Caco-2 (cell line): ENCODE data around the gene MVB12B. TPM values are rescaled to one million over a fixed set of nuclear protein-coding genes. Genes with fewer than 3 reads are reported as not detected.

Experiments used
- BruUV-seq: library from RNA; stranded (reverse); fragments of 400-500 nt; replicated peaks from 2 replicates; lab custom pipeline; 2021; lab: Mats Ljungman, UMichigan
- CTCF ChIA-PET: fragments of 300-600 bp; sonication (Branson Sonifier 250); formaldehyde crosslinking; loops from one replicate; lab custom pipeline; 2022; ENCODE audit warnings: antibody characterized with exemption; lab: Charles Lee
- POLR2A ChIA-PET: fragments of 300-600 bp; sonication (Branson Sonifier 250); formaldehyde crosslinking; loops from one replicate; lab custom pipeline; 2022; ENCODE audit warnings: antibody characterized with exemption; lab: Charles Lee
- DNase-seq, 2 experiments: peaks; one replicate each; pipeline versions ENCODE4 v3.0.0 to v3.0.0-alpha.2; 2020 to 2022
- H3K27me3 ChIP-seq: replicated peaks from 2 replicates; pipeline ENCODE4 v1.6.0; 2011; ENCODE audit warnings: low read length; ENCODE audit not compliant: control insufficient read depth, insufficient read depth
- H3K36me3 ChIP-seq: 2 replicates; pipeline ENCODE4 v1.5.1; 2011; ENCODE audit warnings: low read length; ENCODE audit not compliant: control insufficient read depth, insufficient read depth
- H3K4me1 ChIP-seq: fragments of 250-450 bp; sonication (Bioruptor Pico); 2 replicates; pipeline ENCODE4 v1.5.1; 2020; ENCODE audit warnings: mild to moderate bottlenecking
- H3K4me3 ChIP-seq: 2 replicates; pipeline ENCODE4 v1.5.1; 2011; ENCODE audit warnings: low read depth, mild to moderate bottlenecking, control low read depth, low read length
- H3K9me3 ChIP-seq: fragments of 250-450 bp; sonication (Bioruptor Pico); 2 replicates; pipeline ENCODE4 v1.5.1; 2020; ENCODE audit warnings: mild to moderate bottlenecking, moderate library complexity
- H3K27ac Mint-ChIP-seq: one replicate; pipeline ENCODE4 v1.8.0; 2022; ENCODE audit warnings: mixed read lengths; ENCODE audit not compliant: unreplicated experiment
- H3K27me3 Mint-ChIP-seq: one replicate; pipeline ENCODE4 v1.8.0; 2022; ENCODE audit warnings: mixed read lengths; ENCODE audit not compliant: insufficient read depth, unreplicated experiment
- H3K36me3 Mint-ChIP-seq: one replicate; pipeline ENCODE4 v1.8.0; 2022; ENCODE audit warnings: mild to moderate bottlenecking, mixed read lengths; ENCODE audit not compliant: insufficient read depth, unreplicated experiment
- H3K4me1 Mint-ChIP-seq: one replicate; pipeline ENCODE4 v1.8.0; 2022; ENCODE audit warnings: low read depth, mixed read lengths; ENCODE audit not compliant: unreplicated experiment
- H3K4me3 Mint-ChIP-seq: one replicate; pipeline ENCODE4 v1.8.0; 2022; ENCODE audit warnings: mild to moderate bottlenecking, moderate library complexity, mixed read lengths; ENCODE audit not compliant: unreplicated experiment
- H3K9me3 Mint-ChIP-seq: one replicate; pipeline ENCODE4 v1.8.0; 2022; ENCODE audit warnings: mixed read lengths; ENCODE audit not compliant: unreplicated experiment
- intact Hi-C: fragments of 100-400 bp; cut with micrococcal nuclease; formaldehyde crosslinking; loops from one replicate; pipeline ENCODE4 v1.10.0; 2022; ENCODE audit not compliant: unreplicated experiment
- total RNA-seq: library from RNA; stranded (reverse); gene quantifications from 2 replicates; pipeline ENCODE4 v1.2.3, GENCODE V29; 2022
- TF ChIP-seq, protein P1 (sequence below), 2 experiments: fragments of 200-600 bp in 1 of 2; IDR thresholded peaks; 1 replicate in 1 of 2; 2 replicates in 1 of 2; pipeline versions ENCODE4 v1.5.1 to v1.8.0; 2011 to 2022; ENCODE audit warnings: antibody characterized with exemption in 1 of 2, control low read depth in 1 of 2, inconsistent platforms in 1 of 2, low read depth in 1 of 2, low read length in 1 of 2, mild to moderate bottlenecking in 1 of 2, moderate library complexity in 1 of 2; ENCODE audit not compliant: insufficient read depth in 1 of 2, severe bottlenecking in 1 of 2, unreplicated experiment in 1 of 2

The MVB12B gene
- total RNA-seq, 1 experiment from 2014 or later, result 24.4 TPM

DNA sequence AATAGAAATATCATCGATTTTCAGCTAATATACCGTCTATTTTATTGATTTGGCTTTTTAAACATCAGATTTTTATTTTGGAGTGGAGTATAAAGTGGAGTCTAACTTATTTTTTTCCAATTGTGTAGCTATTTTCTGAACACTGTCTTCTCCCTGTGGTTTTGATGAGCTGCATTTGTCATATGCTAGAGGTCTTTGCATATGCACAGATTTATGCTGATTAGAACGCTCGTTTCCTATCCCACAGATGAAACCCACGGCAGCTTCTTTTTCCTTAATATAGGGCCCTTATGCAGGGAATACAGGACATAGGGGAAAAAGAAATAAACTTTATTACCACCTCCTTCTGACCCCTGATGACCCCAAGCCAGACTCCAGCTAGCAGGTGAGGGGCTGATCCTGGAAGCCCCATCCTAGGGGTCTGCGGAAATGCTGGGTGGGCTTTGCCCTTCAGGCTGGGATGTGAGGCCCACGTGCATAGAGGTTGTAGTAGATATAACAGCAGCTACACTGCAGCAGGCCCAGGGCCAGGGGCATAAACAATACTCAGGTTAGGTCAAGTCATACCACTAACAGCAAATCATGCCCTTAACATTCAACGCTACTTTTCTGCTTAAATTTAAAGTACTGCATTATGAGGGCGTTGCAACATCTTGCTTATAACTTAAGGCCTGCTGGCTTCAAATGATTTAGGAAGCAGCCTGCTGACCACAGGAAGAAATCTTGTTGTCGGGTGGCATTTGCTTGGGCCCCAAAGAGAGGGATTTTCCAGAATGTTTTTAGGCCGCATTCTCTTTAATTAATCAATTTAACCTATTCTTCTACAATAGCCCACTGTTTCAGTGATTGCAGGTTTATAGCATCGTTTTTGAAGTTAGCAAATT is 28.5 kb downstream of the MVB12B start:
- H3K4me1 ChIP-seq, result no peaks in the 10 kb centered on the region
- H3K4me1 Mint-ChIP-seq, result no peaks in the 10 kb centered on the region
- H3K27me3 ChIP-seq, result no peaks in the 10 kb centered on the region
- no peaks in the 10 kb centered on the region for H3K36me3 ChIP-seq
- H3K9me3 Mint-ChIP-seq, result peaks cover 19% of the 10 kb centered on the region
- no peak overlapping the region for H3K4me3 Mint-ChIP-seq
- ChIA-PET CTCF (no interaction called here), POLR2A (no interaction called here)
- H3K4me3 ChIP-seq, result no peak overlapping the region
- H3K36me3 Mint-ChIP-seq, result peaks cover 12% of the 10 kb centered on the region
- no peak overlapping the region for H3K27ac Mint-ChIP-seq
- TF ChIP-seq, protein P1, sequence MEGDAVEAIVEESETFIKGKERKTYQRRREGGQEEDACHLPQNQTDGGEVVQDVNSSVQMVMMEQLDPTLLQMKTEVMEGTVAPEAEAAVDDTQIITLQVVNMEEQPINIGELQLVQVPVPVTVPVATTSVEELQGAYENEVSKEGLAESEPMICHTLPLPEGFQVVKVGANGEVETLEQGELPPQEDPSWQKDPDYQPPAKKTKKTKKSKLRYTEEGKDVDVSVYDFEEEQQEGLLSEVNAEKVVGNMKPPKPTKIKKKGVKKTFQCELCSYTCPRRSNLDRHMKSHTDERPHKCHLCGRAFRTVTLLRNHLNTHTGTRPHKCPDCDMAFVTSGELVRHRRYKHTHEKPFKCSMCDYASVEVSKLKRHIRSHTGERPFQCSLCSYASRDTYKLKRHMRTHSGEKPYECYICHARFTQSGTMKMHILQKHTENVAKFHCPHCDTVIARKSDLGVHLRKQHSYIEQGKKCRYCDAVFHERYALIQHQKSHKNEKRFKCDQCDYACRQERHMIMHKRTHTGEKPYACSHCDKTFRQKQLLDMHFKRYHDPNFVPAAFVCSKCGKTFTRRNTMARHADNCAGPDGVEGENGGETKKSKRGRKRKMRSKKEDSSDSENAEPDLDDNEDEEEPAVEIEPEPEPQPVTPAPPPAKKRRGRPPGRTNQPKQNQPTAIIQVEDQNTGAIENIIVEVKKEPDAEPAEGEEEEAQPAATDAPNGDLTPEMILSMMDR (IDR thresholded peaks at IDR 0.05; ENCODE audit: insufficient read depth in 1 of 2, low read depth in 1 of 2, low read length in 1 of 2, severe bottlenecking in 1 of 2, unreplicated experiment in 1 of 2), result no peak
- no peaks in the 10 kb centered on the region for H3K27me3 Mint-ChIP-seq
- intact Hi-C loops, result no loop called here
- BruUV-seq, result no TSS peak
- no peak for DNase-seq
- peaks cover 10% of the 10 kb centered on the region for H3K9me3 ChIP-seq

DNA sequence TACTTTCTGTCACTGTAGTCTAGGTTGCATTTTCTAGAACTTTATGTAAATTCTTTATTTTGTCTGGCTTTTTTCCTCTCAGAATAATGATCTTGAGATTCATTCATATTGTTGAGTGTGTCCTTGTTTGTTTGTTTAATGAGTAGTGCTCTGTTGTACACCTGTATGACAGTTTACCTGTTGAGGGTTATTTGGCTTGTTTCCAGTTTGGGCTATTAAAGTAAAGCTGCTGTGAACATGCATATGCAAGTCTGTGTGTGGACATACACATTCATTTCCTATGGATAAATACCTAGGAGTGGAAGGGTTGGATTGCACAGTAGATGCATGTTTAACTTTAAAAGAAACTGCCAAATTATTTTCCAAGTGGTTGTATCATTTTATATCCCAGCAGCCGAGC is 30.4 kb downstream of the MVB12B start:
- CTCF ChIA-PET, result no interaction called here
- DNase-seq, result no peak
- no peaks in the 10 kb centered on the region for H3K27me3 ChIP-seq

DNA sequence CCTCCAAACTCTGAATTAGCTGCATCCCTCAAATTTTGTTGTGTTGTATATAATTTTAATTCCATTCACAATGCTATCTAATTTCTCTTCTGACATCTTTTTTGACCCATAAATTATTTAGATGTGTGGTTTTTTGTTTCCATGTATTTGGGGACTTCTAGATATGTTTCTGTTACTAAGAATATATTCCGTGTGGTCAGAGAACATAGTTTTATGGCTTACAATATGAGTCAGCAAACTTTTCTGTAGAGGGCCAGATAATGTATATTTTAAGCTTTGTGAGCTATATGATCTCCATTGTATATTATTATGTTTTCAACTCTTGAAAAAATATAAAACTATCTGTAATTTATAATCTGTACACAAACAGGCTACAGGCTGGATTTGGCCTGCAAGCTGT is 33.4 kb downstream of the MVB12B start:
- H3K4me1 ChIP-seq, result peaks cover 8% of the 10 kb centered on the region; the same call in 1 of the 2 replicates
- intact Hi-C loops, result no loop called here
- no peaks in the 10 kb centered on the region for H3K27me3 ChIP-seq
- Mint-ChIP-seq H3K4me3 (no peak overlapping the region), H3K4me1 (peaks cover 9% of the 10 kb centered on the region), H3K36me3 (no peaks in the 10 kb centered on the region), H3K9me3 (peaks cover 42% of the 10 kb centered on the region), H3K27me3 (no peaks in the 10 kb centered on the region), H3K27ac (no peak overlapping the region)
- no peak for DNase-seq
- peaks cover 12% of the 10 kb centered on the region for H3K9me3 ChIP-seq
- H3K4me3 ChIP-seq, result no peak overlapping the region
- ChIA-PET POLR2A (no interaction called here), CTCF (no interaction called here)
- TF ChIP-seq, protein P1 (IDR thresholded peaks at IDR 0.05; ENCODE audit: insufficient read depth in 1 of 2, low read depth in 1 of 2, low read length in 1 of 2, severe bottlenecking in 1 of 2, unreplicated experiment in 1 of 2), result no peak
- H3K36me3 ChIP-seq, result no peaks in the 10 kb centered on the region
- no TSS peak for BruUV-seq

More for the DNA sequence above, 30.4 kb downstream of the MVB12B start:
- no TSS peak for BruUV-seq
- H3K4me1 Mint-ChIP-seq, result no peaks in the 10 kb centered on the region
- no peaks in the 10 kb centered on the region for H3K27me3 Mint-ChIP-seq
- Histone ChIP-seq H3K36me3 (no peaks in the 10 kb centered on the region), H3K9me3 (peaks cover 6% of the 10 kb centered on the region), H3K4me1 (no peaks in the 10 kb centered on the region), H3K4me3 (no peak overlapping the region)
- no peak overlapping the region for H3K27ac Mint-ChIP-seq
- H3K9me3 Mint-ChIP-seq, result peaks cover 27% of the 10 kb centered on the region
- no peak overlapping the region for H3K4me3 Mint-ChIP-seq
- TF ChIP-seq, protein P1 (IDR thresholded peaks at IDR 0.05; ENCODE audit: insufficient read depth in 1 of 2, low read depth in 1 of 2, low read length in 1 of 2, severe bottlenecking in 1 of 2, unreplicated experiment in 1 of 2), result no peak
- H3K36me3 Mint-ChIP-seq, result no peaks in the 10 kb centered on the region
- POLR2A ChIA-PET, result interaction anchor here (0.6 kb wide), 1 partner anchor 16 kb away, joined by 3 read pairs; no protein-coding TSS in a partner anchor
- intact Hi-C loops, result no loop called here
